Measurements from ENCODE around the gene KIRREL2.

KIRREL2 gene

GRCh38 chr19:35870798-35871197 is 14.1 kb downstream of the KIRREL2 start:
- 0 out of 2 replicates have a peak, but pooled peaks have one; percentile 10 for TF ChIP-seq PATZ1 (tag by site-specific recombination; IDR thresholded peaks at IDR 0.05)
- TF ChIP-seq BCL6B (tag by site-specific recombination; IDR thresholded peaks at IDR 0.05) = no peak
- 0 out of 2 replicates have a peak, but pooled peaks have one; percentile 64 for TF ChIP-seq HOXA7 (CRISPR knock-in tag; IDR thresholded peaks at IDR 0.05; ENCODE audit: borderline replicate concordance)
- POLR2A ChIA-PET = interaction anchor here (0.6 to 2.8 kb wide), 8 partner anchors 8 to 607 kb away, joined by 4 to 25 read pairs (median 8); partner anchors contain the start of genes LIN37, NFKBID, POLR2I and TBCB
- Histone ChIP-seq H3K4me1 (ENCODE audit: control insufficient read depth, insufficient read depth, low read length) (peaks cover 16% of the 10 kb centered on the region), H3K9me3 (ENCODE audit: control insufficient read depth, insufficient read depth, low read depth, low read length) (no peaks in the 10 kb centered on the region), H3K36me3 (ENCODE audit: control insufficient read depth in 2 of 2, insufficient read depth in 1 of 2, low read length in 2 of 2) (peaks cover 0 to 8% of the 10 kb centered on the region in 2 experiments; a peak in 2 of 3 replicates), H3K27ac (ENCODE audit: extremely low read depth, low read depth, low read length) (no peak overlapping the region), H3K4me3 (ENCODE audit: low read depth, low read length) (no peak overlapping the region)
- CTCF ChIA-PET = interaction anchor here (0.5 to 3.2 kb wide), 6 partner anchors 9 to 267 kb away, joined by 3 to 12 read pairs (median 4); no protein-coding TSS in a partner anchor

- TF ChIP-seq ZNF266 (tag by site-specific recombination; IDR thresholded peaks at IDR 0.05; ENCODE audit: low read depth) (no peak), ZNF292 (tag by site-specific recombination; IDR thresholded peaks at IDR 0.05; ENCODE audit: borderline replicate concordance, low read depth) (no peak), ZNF529 (tag by site-specific recombination; IDR thresholded peaks at IDR 0.05; ENCODE audit: insufficient replicate concordance) (no peak)
- Histone ChIP-seq H3K4me3 (ENCODE audit: low read depth, low read length) (no peak overlapping the region), H3K4me1 (ENCODE audit: control insufficient read depth, insufficient read depth, low read length) (peaks cover 16% of the 10 kb centered on the region), H3K27ac (ENCODE audit: extremely low read depth, low read depth, low read length) (no peak overlapping the region), H3K9me3 (ENCODE audit: control insufficient read depth, insufficient read depth, low read depth, low read length) (no peaks in the 10 kb centered on the region), H3K36me3 (ENCODE audit: control insufficient read depth in 2 of 2, insufficient read depth in 1 of 2, low read length in 2 of 2) (peaks cover 0 to 13% of the 10 kb centered on the region in 2 experiments; a peak in 2 of 3 replicates)
- ChIA-PET CTCF (no interaction called here), POLR2A (interaction anchor here (2.3 kb wide), 1 partner anchor 11 kb away, joined by 11 read pairs; no protein-coding TSS in a partner anchor)
Measured at GRCh38 chr19:35871611-35872010, 14.9 kb downstream of the KIRREL2 start.

GRCh38 chr19:35872180-35872579 is 15.5 kb downstream of the KIRREL2 start:
- Histone ChIP-seq H3K4me1 (ENCODE audit: control insufficient read depth, insufficient read depth, low read length) (peaks cover 16% of the 10 kb centered on the region), H3K9me3 (ENCODE audit: control insufficient read depth, insufficient read depth, low read depth, low read length) (no peaks in the 10 kb centered on the region), H3K36me3 (ENCODE audit: control insufficient read depth in 2 of 2, insufficient read depth in 1 of 2, low read length in 2 of 2) (peaks cover 0 to 16% of the 10 kb centered on the region in 2 experiments; a peak in 2 of 3 replicates), H3K4me3 (ENCODE audit: low read depth, low read length) (no peak overlapping the region), H3K27ac (ENCODE audit: extremely low read depth, low read depth, low read length) (no peak overlapping the region)
- CTCF ChIA-PET = interaction anchor here (0.6 to 1.5 kb wide), 3 partner anchors 9 to 381 kb away, joined by 3 to 11 read pairs (median 3); no protein-coding TSS in a partner anchor
- POLR2A ChIA-PET = no interaction called here
- TF ChIP-seq ZNF645 (tag by site-specific recombination; IDR thresholded peaks at IDR 0.05) (no peak), HIC1 (tag by site-specific recombination; IDR thresholded peaks at IDR 0.05) (no peak), GLIS1 (tag by site-specific recombination; IDR thresholded peaks at IDR 0.05) (no peak), ZFP3 (tag by site-specific recombination; IDR thresholded peaks at IDR 0.05; ENCODE audit: low read depth) (no peak), ZNF514 (tag by site-specific recombination; IDR thresholded peaks at IDR 0.05) (no peak), ZNF202 (tag by site-specific recombination; IDR thresholded peaks at IDR 0.05; ENCODE audit: borderline replicate concordance) (no peak), PATZ1 (tag by site-specific recombination; IDR thresholded peaks at IDR 0.05) (0 out of 2 replicates have a peak, but pooled peaks have one; percentile 32), ZNF76 (tag by site-specific recombination; IDR thresholded peaks at IDR 0.05; ENCODE audit: borderline replicate concordance, low read depth) (peak; percentile 90), ZNF184 (tag by site-specific recombination; IDR thresholded peaks at IDR 0.05) (no peak), EGR2 (tag by site-specific recombination; IDR thresholded peaks at IDR 0.05; ENCODE audit: low read depth) (no peak), ZNF629 (tag by site-specific recombination; IDR thresholded peaks at IDR 0.05) (no peak), ZNF433 (tag by site-specific recombination; IDR thresholded peaks at IDR 0.05; ENCODE audit: low read depth) (no peak), ZSCAN16 (tag by site-specific recombination; IDR thresholded peaks at IDR 0.05) (no peak)

Data from HEK293 (cell line).